ENCODE measurements around the gene GLE1. TPM values are rescaled to one million over a fixed set of nuclear protein-coding genes. Genes with fewer than 3 reads are reported as not detected.
"Not testable (repeated sequence)": the region's sequence is repeated elsewhere in the genome, so short reads cannot be mapped to it uniquely, and the experiment has no call there.

Gene GLE1
- total RNA-seq, 1 donor from 2014 or later, result 17.5 TPM

- H4K20me1 ChIP-seq (ENCODE audit: insufficient read depth, low read length), result no peaks in the 10 kb centered on the region
- H3K27me3 Mint-ChIP-seq (ENCODE audit: low read depth, unreplicated experiment), result no peaks in the 10 kb centered on the region
- no peaks in the 10 kb centered on the region for H3K9me3 Mint-ChIP-seq (ENCODE audit: unreplicated experiment)
- H3K27me3 ChIP-seq (ENCODE audit: insufficient read depth, low read length), result no peaks in the 10 kb centered on the region
- no peaks in the 10 kb centered on the region for H3K79me2 ChIP-seq (ENCODE audit: insufficient read depth, low read length)
- H3K4me2 ChIP-seq (ENCODE audit: low read length), result no peak overlapping the region
- H3K36me3 ChIP-seq (ENCODE audit: insufficient read depth, low read length), result peaks cover 64% of the 10 kb centered on the region
- no peak overlapping the region for H3K27ac ChIP-seq (ENCODE audit: low read depth, low read length)
- DNase-seq (ENCODE audit: low read depth) (no peak), FAIRE-seq (no peak)
- no peaks in the 10 kb centered on the region for H3K4me1 ChIP-seq (ENCODE audit: insufficient read depth, low read length)
- H3K4me1 Mint-ChIP-seq (ENCODE audit: low read depth, unreplicated experiment), result peaks cover 3% of the 10 kb centered on the region
- H3K9me3 ChIP-seq (ENCODE audit: insufficient read depth, low read depth, low read length), result no peaks in the 10 kb centered on the region
- no peak overlapping the region for H3K4me3 Mint-ChIP-seq (ENCODE audit: unreplicated experiment)
- peaks cover 21% of the 10 kb centered on the region for H3K36me3 Mint-ChIP-seq (ENCODE audit: low read depth, unreplicated experiment)
- no peak overlapping the region for H3K27ac Mint-ChIP-seq (ENCODE audit: unreplicated experiment)
- H2AFZ ChIP-seq (ENCODE audit: low read depth, low read length), result no peak overlapping the region
- no peak overlapping the region for H3K4me3 ChIP-seq (ENCODE audit: insufficient read depth, low read depth, low read length)
- TF ChIP-seq EZH2 (IDR thresholded peaks at IDR 0.05; ENCODE audit: insufficient read depth, low read length) (no peak), CTCF (IDR thresholded peaks at IDR 0.05; ENCODE audit: insufficient read depth, low read depth, low read length) (no peak)
- H3K9ac ChIP-seq (ENCODE audit: low read length), result no peak overlapping the region
These were observed 6.5 kb upstream of the GLE1 start for GRCh38 chr9:128497824-128498610.

- FAIRE-seq, result no peak
- Histone ChIP-seq H3K36me3 (ENCODE audit: insufficient read depth, low read length) (peaks cover 58% of the 10 kb centered on the region), H3K27me3 (ENCODE audit: insufficient read depth, low read length) (no peaks in the 10 kb centered on the region), H3K4me3 (ENCODE audit: insufficient read depth, low read depth, low read length) (no peak overlapping the region), H3K79me2 (ENCODE audit: insufficient read depth, low read length) (no peaks in the 10 kb centered on the region), H3K27ac (ENCODE audit: low read depth, low read length) (no peak overlapping the region), H3K9me3 (ENCODE audit: insufficient read depth, low read depth, low read length) (no peaks in the 10 kb centered on the region), H2AFZ (ENCODE audit: low read depth, low read length) (no peak overlapping the region), H3K4me2 (ENCODE audit: low read length) (no peak overlapping the region), H3K9ac (ENCODE audit: low read length) (no peak overlapping the region), H4K20me1 (ENCODE audit: insufficient read depth, low read length) (no peaks in the 10 kb centered on the region), H3K4me1 (ENCODE audit: insufficient read depth, low read length) (peaks cover 2% of the 10 kb centered on the region)
- H3K4me1 Mint-ChIP-seq (ENCODE audit: low read depth, unreplicated experiment), result peaks cover 3% of the 10 kb centered on the region
- DNase-seq (ENCODE audit: low read depth), result no peak
- H3K27ac Mint-ChIP-seq (ENCODE audit: unreplicated experiment), result no peak overlapping the region
- no peaks in the 10 kb centered on the region for H3K27me3 Mint-ChIP-seq (ENCODE audit: low read depth, unreplicated experiment)
- H3K4me3 Mint-ChIP-seq (ENCODE audit: unreplicated experiment), result no peak overlapping the region
- TF ChIP-seq CTCF (IDR thresholded peaks at IDR 0.05; ENCODE audit: insufficient read depth, low read depth, low read length) (no peak), EZH2 (IDR thresholded peaks at IDR 0.05; ENCODE audit: insufficient read depth, low read length) (no peak)
- peaks cover 17% of the 10 kb centered on the region for H3K36me3 Mint-ChIP-seq (ENCODE audit: low read depth, unreplicated experiment)
- no peaks in the 10 kb centered on the region for H3K9me3 Mint-ChIP-seq (ENCODE audit: unreplicated experiment)
These were observed 5.6 kb upstream of the GLE1 start for GRCh38 chr9:128498911-128499310.

- no peaks in the 10 kb centered on the region for H3K27me3 ChIP-seq (ENCODE audit: insufficient read depth, low read length)
- peaks cover 12% of the 10 kb centered on the region for H3K36me3 Mint-ChIP-seq (ENCODE audit: low read depth, unreplicated experiment)
- H3K4me3 ChIP-seq (ENCODE audit: insufficient read depth, low read depth, low read length), result no peak overlapping the region
- H3K9me3 ChIP-seq (ENCODE audit: insufficient read depth, low read depth, low read length), result no peaks in the 10 kb centered on the region
- no peak overlapping the region for H2AFZ ChIP-seq (ENCODE audit: low read depth, low read length)
- DNase-seq (ENCODE audit: low read depth), result no peak
- no peaks in the 10 kb centered on the region for H3K9me3 Mint-ChIP-seq (ENCODE audit: unreplicated experiment)
- TF ChIP-seq CTCF (IDR thresholded peaks at IDR 0.05; ENCODE audit: insufficient read depth, low read depth, low read length) (no peak), EZH2 (IDR thresholded peaks at IDR 0.05; ENCODE audit: insufficient read depth, low read length) (no peak)
- H3K27ac Mint-ChIP-seq (ENCODE audit: unreplicated experiment), result no peak overlapping the region
- H3K27ac ChIP-seq (ENCODE audit: low read depth, low read length), result no peak overlapping the region
- peaks cover 4% of the 10 kb centered on the region for H3K4me1 ChIP-seq (ENCODE audit: insufficient read depth, low read length)
- no peak overlapping the region for H3K4me3 Mint-ChIP-seq (ENCODE audit: unreplicated experiment)
- no peak overlapping the region for H3K4me2 ChIP-seq (ENCODE audit: low read length)
- peaks cover 52% of the 10 kb centered on the region for H3K36me3 ChIP-seq (ENCODE audit: insufficient read depth, low read length)
- H3K27me3 Mint-ChIP-seq (ENCODE audit: low read depth, unreplicated experiment), result no peaks in the 10 kb centered on the region
- FAIRE-seq, result no peak
- H4K20me1 ChIP-seq (ENCODE audit: insufficient read depth, low read length), result no peaks in the 10 kb centered on the region
- peaks cover 3% of the 10 kb centered on the region for H3K4me1 Mint-ChIP-seq (ENCODE audit: low read depth, unreplicated experiment)
- peaks cover 4% of the 10 kb centered on the region for H3K79me2 ChIP-seq (ENCODE audit: insufficient read depth, low read length)
- H3K9ac ChIP-seq (ENCODE audit: low read length), result no peak overlapping the region
These were observed 4.6 kb upstream of the GLE1 start for GRCh38 chr9:128499920-128500319.

- H3K27me3 ChIP-seq (ENCODE audit: insufficient read depth, low read length); H3K4me3 ChIP-seq (ENCODE audit: insufficient read depth, low read depth, low read length); H3K9me3 Mint-ChIP-seq (ENCODE audit: unreplicated experiment); H3K9ac ChIP-seq (ENCODE audit: low read length); H3K9me3 ChIP-seq (ENCODE audit: insufficient read depth, low read depth, low read length); FAIRE-seq; H3K27me3 Mint-ChIP-seq (ENCODE audit: low read depth, unreplicated experiment); H3K36me3 Mint-ChIP-seq (ENCODE audit: low read depth, unreplicated experiment); H3K27ac ChIP-seq (ENCODE audit: low read depth, low read length); H3K4me1 Mint-ChIP-seq (ENCODE audit: low read depth, unreplicated experiment); DNase-seq (ENCODE audit: low read depth); H2AFZ ChIP-seq (ENCODE audit: low read depth, low read length); H4K20me1 ChIP-seq (ENCODE audit: insufficient read depth, low read length); H3K27ac Mint-ChIP-seq (ENCODE audit: unreplicated experiment): not testable (repeated sequence)
- peak overlapping the region; percentile 100 for H3K4me3 Mint-ChIP-seq (ENCODE audit: unreplicated experiment)
- Histone ChIP-seq H3K36me3 (ENCODE audit: insufficient read depth, low read length) (peaks cover 25% of the 10 kb centered on the region), H3K79me2 (ENCODE audit: insufficient read depth, low read length) (peaks cover 28% of the 10 kb centered on the region), H3K4me2 (ENCODE audit: low read length) (peak overlapping the region; percentile 92), H3K4me1 (ENCODE audit: insufficient read depth, low read length) (peaks cover 11% of the 10 kb centered on the region)
These were observed 1.1 kb upstream of the GLE1 start for GRCh38 chr9:128503415-128503825.

Data from astrocyte (in vitro differentiated cells and primary cell).